Measurements from ENCODE around the gene TSPAN1. TPM values are rescaled to one million over a fixed set of nuclear protein-coding genes. Genes with fewer than 3 reads are reported as not detected.

The TSPAN1 gene
- total and polyA plus RNA-seq, 2 of the 13 experiments (the other 11 are each of a cell fraction or from before 2014, with no cell fraction given) = 1.7 to 2.9 TPM

DNA sequence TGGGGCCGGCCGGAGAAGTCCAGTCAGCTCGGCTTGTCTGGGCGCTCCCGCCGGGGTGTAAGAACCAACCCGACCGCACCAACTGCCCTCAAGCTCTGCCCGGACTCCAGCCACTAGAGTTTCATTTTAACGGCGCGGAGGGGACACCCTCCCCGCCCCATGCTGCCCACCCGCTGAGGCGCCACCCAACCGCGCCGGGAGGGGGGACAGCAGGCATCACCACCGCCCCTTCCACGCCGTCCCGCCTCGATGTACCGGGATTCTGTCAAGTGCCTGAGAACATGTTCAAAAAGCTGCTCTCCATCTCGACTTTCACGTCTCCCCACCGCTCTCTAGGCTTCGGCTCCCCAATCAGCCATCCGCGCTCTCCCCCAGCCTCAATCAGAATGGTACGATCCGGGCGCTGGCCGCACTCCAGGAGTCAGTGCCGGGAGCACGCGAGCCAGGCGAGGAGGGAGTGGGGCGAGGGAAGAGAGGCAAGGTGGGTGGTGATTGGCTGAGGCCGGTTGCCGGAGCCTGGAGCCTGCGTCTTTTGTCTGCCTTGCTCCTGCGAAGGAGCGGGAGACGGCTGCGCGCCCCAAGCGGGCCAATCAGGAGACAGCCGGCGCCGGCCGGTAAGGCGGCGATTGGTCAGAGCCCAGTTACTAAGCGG lies 42.2 kb upstream of the TSPAN1 start, which contains the start of gene PIK3R3 (continued):
- TF ChIP-seq SRY (CRISPR knock-in tag; IDR thresholded peaks at IDR 0.05) (peak; percentile 72), ZBTB20 (CRISPR knock-in tag; IDR thresholded peaks at IDR 0.05; ENCODE audit: borderline replicate concordance, low read depth) (peak; percentile 93; the same call in 1 of the 2 replicates), POLR2G (IDR thresholded peaks at IDR 0.05; ENCODE audit: low read depth, low read length) (peak; percentile 96), MLLT10 (CRISPR knock-in tag; IDR thresholded peaks at IDR 0.05) (no peak), BRD4 (CRISPR knock-in tag; IDR thresholded peaks at IDR 0.05) (peak; percentile 76; the same call in 1 of the 2 replicates), ZNF777 (CRISPR knock-in tag; IDR thresholded peaks at IDR 0.05) (peak; percentile 56; the same call in 1 of the 2 replicates), SMAD3 (CRISPR knock-in tag; IDR thresholded peaks at IDR 0.05) (peak; percentile 92), ZNF749 (CRISPR knock-in tag; IDR thresholded peaks at IDR 0.05; ENCODE audit: borderline replicate concordance) (peak; percentile 100), NFE2L1 (CRISPR knock-in tag; IDR thresholded peaks at IDR 0.05; ENCODE audit: borderline replicate concordance) (peak; percentile 84; the same call in 1 of the 2 replicates), ZNF430 (CRISPR knock-in tag; IDR thresholded peaks at IDR 0.05) (peak; percentile 99), ZNF766 (CRISPR knock-in tag; IDR thresholded peaks at IDR 0.05; ENCODE audit: borderline replicate concordance) (peak; percentile 93), POLR2A (IDR thresholded peaks at IDR 0.05; ENCODE audit: insufficient read depth in 1 of 2, low read depth in 2 of 2, low read length in 2 of 2) (peak; percentile 82 to 96), ZNF225 (CRISPR knock-in tag; IDR thresholded peaks at IDR 0.05) (peak; percentile 94)
- TF ChIP-seq, protein P1, sequence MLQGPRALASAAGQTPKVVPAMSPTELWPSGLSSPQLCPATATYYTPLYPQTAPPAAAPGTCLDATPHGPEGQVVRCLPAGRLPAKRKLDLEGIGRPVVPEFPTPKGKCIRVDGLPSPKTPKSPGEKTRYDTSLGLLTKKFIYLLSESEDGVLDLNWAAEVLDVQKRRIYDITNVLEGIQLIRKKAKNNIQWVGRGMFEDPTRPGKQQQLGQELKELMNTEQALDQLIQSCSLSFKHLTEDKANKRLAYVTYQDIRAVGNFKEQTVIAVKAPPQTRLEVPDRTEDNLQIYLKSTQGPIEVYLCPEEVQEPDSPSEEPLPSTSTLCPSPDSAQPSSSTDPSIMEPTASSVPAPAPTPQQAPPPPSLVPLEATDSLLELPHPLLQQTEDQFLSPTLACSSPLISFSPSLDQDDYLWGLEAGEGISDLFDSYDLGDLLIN (CRISPR knock-in tag; IDR thresholded peaks at IDR 0.05; ENCODE audit: borderline replicate concordance) = 0 out of 2 replicates have a peak, but pooled peaks have one; percentile 39
- TF ChIP-seq, protein P2, sequence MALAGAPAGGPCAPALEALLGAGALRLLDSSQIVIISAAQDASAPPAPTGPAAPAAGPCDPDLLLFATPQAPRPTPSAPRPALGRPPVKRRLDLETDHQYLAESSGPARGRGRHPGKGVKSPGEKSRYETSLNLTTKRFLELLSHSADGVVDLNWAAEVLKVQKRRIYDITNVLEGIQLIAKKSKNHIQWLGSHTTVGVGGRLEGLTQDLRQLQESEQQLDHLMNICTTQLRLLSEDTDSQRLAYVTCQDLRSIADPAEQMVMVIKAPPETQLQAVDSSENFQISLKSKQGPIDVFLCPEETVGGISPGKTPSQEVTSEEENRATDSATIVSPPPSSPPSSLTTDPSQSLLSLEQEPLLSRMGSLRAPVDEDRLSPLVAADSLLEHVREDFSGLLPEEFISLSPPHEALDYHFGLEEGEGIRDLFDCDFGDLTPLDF (CRISPR knock-in tag; IDR thresholded peaks at IDR 0.05) = peak; percentile 81
- TF ChIP-seq, protein P3, sequence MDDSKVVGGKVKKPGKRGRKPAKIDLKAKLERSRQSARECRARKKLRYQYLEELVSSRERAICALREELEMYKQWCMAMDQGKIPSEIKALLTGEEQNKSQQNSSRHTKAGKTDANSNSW (CRISPR knock-in tag; IDR thresholded peaks at IDR 0.05; ENCODE audit: borderline replicate concordance) = peak; percentile 99; the same call in 1 of the 2 replicates
- TF ChIP-seq, protein P4, sequence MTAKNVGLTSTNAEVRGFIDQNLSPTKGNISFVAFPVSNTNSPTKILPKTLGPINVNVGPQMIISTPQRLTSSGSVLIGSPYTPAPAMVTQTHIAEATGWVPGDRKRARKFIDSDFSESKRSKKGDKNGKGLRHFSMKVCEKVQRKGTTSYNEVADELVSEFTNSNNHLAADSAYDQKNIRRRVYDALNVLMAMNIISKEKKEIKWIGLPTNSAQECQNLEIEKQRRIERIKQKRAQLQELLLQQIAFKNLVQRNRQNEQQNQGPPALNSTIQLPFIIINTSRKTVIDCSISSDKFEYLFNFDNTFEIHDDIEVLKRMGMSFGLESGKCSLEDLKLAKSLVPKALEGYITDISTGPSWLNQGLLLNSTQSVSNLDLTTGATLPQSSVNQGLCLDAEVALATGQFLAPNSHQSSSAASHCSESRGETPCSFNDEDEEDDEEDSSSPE (CRISPR knock-in tag; IDR thresholded peaks at IDR 0.05) = peak; percentile 96
- TF ChIP-seq, protein P5, sequence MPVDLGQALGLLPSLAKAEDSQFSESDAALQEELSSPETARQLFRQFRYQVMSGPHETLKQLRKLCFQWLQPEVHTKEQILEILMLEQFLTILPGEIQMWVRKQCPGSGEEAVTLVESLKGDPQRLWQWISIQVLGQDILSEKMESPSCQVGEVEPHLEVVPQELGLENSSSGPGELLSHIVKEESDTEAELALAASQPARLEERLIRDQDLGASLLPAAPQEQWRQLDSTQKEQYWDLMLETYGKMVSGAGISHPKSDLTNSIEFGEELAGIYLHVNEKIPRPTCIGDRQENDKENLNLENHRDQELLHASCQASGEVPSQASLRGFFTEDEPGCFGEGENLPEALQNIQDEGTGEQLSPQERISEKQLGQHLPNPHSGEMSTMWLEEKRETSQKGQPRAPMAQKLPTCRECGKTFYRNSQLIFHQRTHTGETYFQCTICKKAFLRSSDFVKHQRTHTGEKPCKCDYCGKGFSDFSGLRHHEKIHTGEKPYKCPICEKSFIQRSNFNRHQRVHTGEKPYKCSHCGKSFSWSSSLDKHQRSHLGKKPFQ (CRISPR knock-in tag; IDR thresholded peaks at IDR 0.05; ENCODE audit: insufficient replicate concordance) = peak; percentile 72
- TF ChIP-seq, protein P6, sequence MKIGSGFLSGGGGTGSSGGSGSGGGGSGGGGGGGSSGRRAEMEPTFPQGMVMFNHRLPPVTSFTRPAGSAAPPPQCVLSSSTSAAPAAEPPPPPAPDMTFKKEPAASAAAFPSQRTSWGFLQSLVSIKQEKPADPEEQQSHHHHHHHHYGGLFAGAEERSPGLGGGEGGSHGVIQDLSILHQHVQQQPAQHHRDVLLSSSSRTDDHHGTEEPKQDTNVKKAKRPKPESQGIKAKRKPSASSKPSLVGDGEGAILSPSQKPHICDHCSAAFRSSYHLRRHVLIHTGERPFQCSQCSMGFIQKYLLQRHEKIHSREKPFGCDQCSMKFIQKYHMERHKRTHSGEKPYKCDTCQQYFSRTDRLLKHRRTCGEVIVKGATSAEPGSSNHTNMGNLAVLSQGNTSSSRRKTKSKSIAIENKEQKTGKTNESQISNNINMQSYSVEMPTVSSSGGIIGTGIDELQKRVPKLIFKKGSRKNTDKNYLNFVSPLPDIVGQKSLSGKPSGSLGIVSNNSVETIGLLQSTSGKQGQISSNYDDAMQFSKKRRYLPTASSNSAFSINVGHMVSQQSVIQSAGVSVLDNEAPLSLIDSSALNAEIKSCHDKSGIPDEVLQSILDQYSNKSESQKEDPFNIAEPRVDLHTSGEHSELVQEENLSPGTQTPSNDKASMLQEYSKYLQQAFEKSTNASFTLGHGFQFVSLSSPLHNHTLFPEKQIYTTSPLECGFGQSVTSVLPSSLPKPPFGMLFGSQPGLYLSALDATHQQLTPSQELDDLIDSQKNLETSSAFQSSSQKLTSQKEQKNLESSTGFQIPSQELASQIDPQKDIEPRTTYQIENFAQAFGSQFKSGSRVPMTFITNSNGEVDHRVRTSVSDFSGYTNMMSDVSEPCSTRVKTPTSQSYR (CRISPR knock-in tag; IDR thresholded peaks at IDR 0.05; ENCODE audit: borderline replicate concordance) = peak; percentile 85; the same call in 1 of the 2 replicates

Data from HepG2 (cell line).